SHP77 (cell line): ENCODE data around the gene NMUR1.

ENCODE experiments used
- DNase-seq, 2 experiments: peaks; one replicate each; lab custom pipeline; 2025; lab: John Stamatoyannopoulos, UW

Gene NMUR1

DNA sequence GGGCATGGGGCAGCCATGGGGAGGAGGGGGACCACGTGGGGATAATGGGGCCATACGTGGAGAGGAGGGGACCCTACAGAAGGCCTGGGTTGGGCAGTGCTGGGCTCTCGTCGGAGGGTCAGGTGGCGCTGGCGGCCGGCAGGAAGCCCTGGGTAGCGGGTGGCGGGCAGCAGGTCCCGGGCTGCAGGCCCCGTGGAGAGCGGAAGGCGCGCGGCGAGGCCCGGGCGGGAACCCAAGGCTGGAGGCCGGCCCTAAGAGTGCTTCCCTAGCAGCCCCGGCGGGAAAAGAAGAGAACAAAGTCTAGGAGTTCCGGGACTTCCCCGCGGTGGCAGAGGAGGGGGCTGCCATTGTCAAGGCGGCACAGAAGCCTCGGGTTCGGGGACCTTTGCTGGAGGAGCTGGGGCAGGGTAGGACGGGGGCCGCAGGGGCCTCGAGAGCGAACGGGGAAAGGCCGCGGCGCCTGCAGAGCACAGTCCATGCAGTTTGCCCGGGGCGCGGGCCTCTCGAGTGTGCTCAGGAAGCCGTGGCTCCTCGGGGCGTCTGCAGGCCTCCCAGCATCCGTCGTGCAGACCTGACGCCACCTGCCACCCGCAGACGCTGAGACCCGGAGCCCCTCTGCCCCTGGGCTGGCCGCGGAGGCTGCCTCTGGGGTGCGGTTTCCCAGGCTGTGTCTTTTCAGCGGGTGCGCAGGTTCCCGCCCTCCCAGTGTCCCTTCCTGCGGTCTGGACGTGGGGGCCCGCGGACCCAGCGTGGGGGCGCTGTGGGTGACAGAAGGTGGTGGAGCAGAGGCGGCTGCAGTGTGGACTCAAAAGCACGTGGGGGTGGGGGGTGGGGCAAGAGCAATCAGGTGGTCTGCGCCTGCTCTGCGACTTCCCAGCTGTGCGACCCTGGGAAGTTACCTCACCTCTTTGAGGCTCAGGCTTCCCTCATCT is 46.6 kb downstream of the NMUR1 start:
- DNase-seq, result no peak

GRCh38 chr2:231482806-231483391 is 47.3 kb downstream of the NMUR1 start:
- peak; percentile 40 to 87 for DNase-seq

DNA sequence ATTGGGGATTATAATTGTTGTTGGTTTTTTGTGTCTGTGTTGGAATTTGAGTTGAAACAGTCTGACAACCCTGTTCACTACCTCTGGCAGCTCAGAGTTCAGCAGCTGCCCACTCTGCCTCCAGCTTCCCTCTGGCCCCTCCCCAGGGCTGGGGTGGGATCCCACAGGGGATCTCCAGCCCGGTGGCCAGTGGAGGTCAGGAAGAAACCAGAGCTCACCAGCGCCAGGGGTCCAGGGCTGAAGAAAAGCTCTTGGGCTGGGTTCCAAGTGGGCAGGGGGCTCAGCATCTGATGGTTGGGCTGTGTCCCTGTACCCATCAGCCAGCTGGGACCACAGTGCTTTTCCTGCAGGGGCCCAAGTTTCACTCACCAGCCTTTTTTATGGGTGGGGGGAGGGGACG is 49.5 kb downstream of the NMUR1 start:
- no peak for DNase-seq

DNA sequence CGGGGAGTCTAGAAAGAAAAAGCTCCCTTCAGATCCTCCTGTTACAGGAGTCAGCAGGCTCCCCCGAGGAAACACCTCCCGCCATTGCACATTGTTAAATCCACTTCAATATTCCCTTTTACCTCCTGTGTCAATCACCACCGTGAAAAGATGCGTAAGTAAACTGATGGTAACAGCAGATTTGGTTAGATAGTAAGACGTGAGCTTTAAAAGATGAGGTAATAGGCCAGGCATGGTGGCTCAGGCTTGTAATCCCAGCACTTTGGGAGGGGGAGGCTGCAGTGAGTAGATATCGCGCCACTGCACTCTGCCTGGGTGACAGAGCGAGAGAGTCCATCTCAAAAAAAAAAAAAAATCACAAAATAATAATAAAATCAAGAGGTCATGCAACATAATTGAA is 50.8 kb downstream of the NMUR1 start:
- DNase-seq, result no peak

DNA sequence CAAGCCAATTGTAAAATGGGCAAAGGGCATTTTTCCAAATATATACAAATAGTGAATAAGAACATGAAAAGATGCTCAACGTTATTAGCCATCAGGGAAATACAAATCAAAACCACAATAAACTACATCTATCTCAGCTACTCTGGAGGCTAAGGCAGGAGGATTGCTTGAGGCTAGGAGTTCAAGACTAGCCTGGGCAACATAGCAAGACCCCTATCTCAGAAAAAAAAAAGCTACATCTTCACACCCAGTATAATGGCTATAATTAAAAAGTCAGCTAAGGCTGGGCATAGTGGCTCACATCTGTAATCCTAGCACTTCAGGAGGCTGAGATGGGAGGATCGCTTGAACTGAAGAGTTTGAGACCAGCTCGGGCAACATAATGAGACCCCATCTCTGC is 53.3 kb downstream of the NMUR1 start:
- DNase-seq, result no peak

GRCh38 chr2:231475965-231476364 is 54.3 kb downstream of the NMUR1 start:
- DNase-seq, result no peak
